D721Med (cell line): Measurements from ENCODE around the gene COL23A1.

Source experiments
- DNase-seq: peaks from one replicate; pipeline ENCODE4 v3.0.0; 2011; ENCODE audit warnings: low spot score; ENCODE audit not compliant: insufficient read length
- FAIRE-seq: peaks from 2 replicates; lab custom pipeline; 2011; peaks lifted over from hg19 to GRCh38; lab: Jason Lieb, UNC
- TF ChIP-seq, protein P1 (sequence below): IDR thresholded peaks from 2 replicates; pipeline ENCODE4 v1.5.1; 2012; ENCODE audit warnings: mild to moderate bottlenecking, control low read depth; ENCODE audit not compliant: insufficient read depth; ENCODE audit errors: missing control alignments

The COL23A1 gene

GRCh38 chr5:178382754-178383164 is 207.4 kb downstream of the COL23A1 start:
- TF ChIP-seq, protein P1, sequence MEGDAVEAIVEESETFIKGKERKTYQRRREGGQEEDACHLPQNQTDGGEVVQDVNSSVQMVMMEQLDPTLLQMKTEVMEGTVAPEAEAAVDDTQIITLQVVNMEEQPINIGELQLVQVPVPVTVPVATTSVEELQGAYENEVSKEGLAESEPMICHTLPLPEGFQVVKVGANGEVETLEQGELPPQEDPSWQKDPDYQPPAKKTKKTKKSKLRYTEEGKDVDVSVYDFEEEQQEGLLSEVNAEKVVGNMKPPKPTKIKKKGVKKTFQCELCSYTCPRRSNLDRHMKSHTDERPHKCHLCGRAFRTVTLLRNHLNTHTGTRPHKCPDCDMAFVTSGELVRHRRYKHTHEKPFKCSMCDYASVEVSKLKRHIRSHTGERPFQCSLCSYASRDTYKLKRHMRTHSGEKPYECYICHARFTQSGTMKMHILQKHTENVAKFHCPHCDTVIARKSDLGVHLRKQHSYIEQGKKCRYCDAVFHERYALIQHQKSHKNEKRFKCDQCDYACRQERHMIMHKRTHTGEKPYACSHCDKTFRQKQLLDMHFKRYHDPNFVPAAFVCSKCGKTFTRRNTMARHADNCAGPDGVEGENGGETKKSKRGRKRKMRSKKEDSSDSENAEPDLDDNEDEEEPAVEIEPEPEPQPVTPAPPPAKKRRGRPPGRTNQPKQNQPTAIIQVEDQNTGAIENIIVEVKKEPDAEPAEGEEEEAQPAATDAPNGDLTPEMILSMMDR: no peak
- FAIRE-seq (no peak), DNase-seq (no peak)

DNA sequence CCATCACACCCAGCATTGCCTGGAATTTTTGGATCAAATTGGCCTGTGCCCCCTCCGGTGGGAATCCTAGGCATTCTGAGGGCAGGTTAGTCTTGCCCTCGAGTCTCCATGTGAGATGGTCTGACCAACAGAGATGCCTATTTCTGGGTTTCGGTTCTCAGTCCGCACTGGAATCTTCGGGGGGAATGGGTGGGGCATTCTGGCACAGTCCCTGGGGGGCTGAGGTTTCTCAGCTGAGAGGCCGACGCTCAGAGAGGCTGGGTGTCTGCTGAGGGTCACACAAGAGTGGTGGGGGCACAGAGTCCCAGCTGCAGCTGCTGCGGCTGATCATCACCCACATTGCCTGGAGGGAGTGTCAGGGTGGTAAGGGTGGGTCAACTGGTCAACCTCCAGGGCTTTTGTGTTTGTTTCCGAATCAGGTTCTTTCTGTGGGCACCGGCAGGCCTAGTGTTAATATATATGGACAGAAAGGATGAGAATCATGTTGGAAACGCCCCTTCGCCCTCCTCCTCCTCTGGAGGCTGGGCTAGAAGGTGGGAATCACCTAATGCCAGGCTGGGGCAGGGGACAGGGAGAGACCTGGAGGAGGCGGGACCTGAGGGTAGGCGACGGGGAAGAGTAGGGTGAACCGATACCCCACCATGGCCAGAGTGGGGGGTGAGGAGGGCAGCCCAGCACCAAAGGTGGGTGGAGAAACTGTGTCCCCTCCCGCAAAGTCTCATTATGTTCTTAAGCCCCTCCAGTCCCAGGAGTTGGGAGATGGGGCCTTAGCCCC is 208.1 kb downstream of the COL23A1 start:
- DNase-seq (no peak), FAIRE-seq (no peak)
- TF ChIP-seq, protein P1: no peak

DNA sequence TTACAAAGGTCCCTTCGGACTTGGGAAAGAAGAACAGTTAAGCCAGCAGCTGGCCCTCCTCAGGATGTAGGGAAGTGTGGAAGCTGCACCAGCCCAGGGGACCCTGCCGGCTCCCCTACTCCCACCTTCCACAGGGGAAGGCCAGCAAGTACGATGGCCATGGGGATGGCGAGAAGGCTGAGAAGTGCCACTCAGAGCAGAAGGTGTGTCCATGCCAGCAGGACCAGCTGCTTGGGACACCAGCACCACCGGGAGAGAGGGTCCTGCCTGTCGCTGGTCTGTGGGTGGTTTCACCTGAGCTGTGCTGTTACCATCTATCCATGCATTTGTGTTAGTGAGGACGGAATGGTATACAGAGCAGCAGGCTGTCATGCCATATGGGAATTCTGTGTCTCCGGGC is 209.0 kb downstream of the COL23A1 start:
- TF ChIP-seq, protein P1: no peak
- no peak for FAIRE-seq
- DNase-seq: no peak

DNA sequence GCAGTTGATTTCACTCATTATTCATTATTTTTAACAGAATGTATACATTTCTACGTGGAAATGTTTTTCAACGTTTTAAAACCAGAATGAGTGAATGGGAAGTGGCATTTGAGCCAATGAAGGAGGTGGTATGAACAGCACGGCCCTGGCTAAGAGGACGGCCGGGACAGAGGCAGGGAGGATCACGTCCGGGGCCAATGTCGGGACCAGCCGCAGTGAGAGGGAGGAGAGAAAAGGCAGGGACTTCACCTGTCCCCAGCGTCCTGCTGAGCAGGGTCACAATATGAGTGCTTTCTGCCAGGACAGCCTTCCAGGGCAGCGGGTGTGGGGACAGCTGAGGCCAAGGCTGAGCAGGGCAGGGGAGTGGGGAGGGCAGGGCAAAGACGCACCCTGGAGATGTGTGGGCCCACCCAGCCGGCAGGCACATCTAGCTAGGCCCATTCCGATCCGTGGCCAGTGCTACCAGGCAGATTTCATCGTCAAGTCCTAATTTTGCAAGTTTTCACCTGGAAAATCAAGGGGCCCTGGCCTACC is 209.6 kb downstream of the COL23A1 start:
- no peak for FAIRE-seq
- TF ChIP-seq, protein P1: no peak
- DNase-seq: no peak

- DNase-seq (no peak), FAIRE-seq (no peak)
- TF ChIP-seq, protein P1: no peak
These were observed 210.1 kb downstream of the COL23A1 start for GRCh38 chr5:178380086-178380485.

DNA sequence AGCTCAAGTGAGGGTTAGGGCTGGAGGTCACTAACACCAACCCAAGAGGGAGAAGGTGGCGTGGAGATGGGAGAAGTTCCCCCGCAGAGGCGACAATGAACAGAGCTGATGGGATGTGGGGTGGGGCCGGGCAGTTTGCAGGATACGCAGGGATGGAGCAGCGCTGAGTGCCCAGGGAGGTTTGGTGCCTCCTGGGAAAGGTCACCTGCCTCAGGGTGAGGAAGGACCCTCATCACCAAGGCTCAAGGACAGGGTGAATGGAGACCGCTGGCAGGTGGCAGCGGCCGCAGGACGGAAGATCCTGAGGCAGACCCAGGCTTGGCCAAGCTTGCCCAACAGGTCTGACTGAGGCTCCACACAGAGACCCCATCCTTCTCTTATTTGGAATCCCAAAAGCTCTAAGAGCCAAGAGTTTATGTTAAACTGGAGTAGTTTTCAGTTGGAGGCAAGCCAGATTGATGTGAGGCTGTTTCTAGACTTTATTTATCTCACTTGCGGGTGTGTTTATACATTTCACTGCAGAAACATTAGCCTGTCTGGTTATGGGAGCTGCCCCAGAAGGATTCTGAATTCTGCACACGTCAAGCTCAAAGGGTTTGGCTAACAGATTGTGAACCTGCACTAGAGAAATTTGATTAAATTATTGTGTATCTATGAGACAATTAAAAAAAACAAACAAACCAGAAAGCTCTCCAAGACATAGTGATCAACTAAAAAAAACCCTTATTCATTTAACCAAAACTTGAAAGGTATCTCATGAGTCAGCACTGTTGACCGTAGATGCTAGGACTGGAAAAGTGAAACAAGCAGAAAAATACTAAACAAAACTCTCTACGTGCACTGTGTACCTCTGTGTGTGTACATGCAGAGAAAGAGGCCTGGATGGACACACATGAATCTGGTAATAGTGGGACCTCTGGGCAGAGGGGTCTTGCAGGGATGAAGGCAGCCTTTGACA is 211.4 kb downstream of the COL23A1 start:
- FAIRE-seq (no peak), DNase-seq (no peak)
- TF ChIP-seq, protein P1: no peak
